MCF 10A (cell line): ENCODE data around the gene SLC41A3. TPM values are rescaled to one million over a fixed set of nuclear protein-coding genes. Genes with fewer than 3 reads are reported as not detected.
"Not testable (repeated sequence)": the region's sequence is repeated elsewhere in the genome, so short reads cannot be mapped to it uniquely, and the experiment has no call there.

ENCODE experiments used
- BruUV-seq: library from RNA; stranded (reverse); fragments of 400-500 nt; replicated peaks from 2 replicates; lab custom pipeline; 2021; lab: Mats Ljungman, UMichigan
- CTCF ChIA-PET: fragments of 300-600 bp; sonication (Branson Sonifier 250); formaldehyde crosslinking; extraction: SDS; loops from one replicate; lab custom pipeline; 2021; ENCODE audit warnings: antibody characterized with exemption, inconsistent platforms; lab: Yijun Ruan, JAX
- POLR2A ChIA-PET: fragments of 300-600, 350-650 bp; sonication (Branson Sonifier 250); formaldehyde crosslinking; extraction: SDS; loops from one replicate; lab custom pipeline; 2020; ENCODE audit warnings: antibody characterized with exemption, inconsistent platforms; lab: Yijun Ruan, JAX
- DNase-seq: peaks from one replicate; pipeline ENCODE4 v3.0.0-alpha.2; 2018; ENCODE audit not compliant: unreplicated experiment
- H3K27ac Mint-ChIP-seq: one replicate; pipeline ENCODE4 v1.8.0; 2022; ENCODE audit warnings: mild to moderate bottlenecking, low read depth, mixed read lengths; ENCODE audit not compliant: unreplicated experiment
- H3K27me3 Mint-ChIP-seq: one replicate; pipeline ENCODE4 v1.8.0; 2022; ENCODE audit warnings: mixed read lengths; ENCODE audit not compliant: insufficient read depth, unreplicated experiment
- H3K36me3 Mint-ChIP-seq: one replicate; pipeline ENCODE4 v1.8.0; 2022; ENCODE audit warnings: mild to moderate bottlenecking, moderate library complexity, mixed read lengths; ENCODE audit not compliant: insufficient read depth, unreplicated experiment
- H3K4me1 Mint-ChIP-seq: one replicate; pipeline ENCODE4 v1.8.0; 2022; ENCODE audit warnings: mixed read lengths; ENCODE audit not compliant: insufficient read depth, unreplicated experiment
- H3K4me3 Mint-ChIP-seq: one replicate; pipeline ENCODE4 v1.8.0; 2022; ENCODE audit warnings: mild to moderate bottlenecking, moderate library complexity, mixed read lengths; ENCODE audit not compliant: unreplicated experiment
- H3K9me3 Mint-ChIP-seq: one replicate; pipeline ENCODE4 v1.8.0; 2022; ENCODE audit warnings: mixed read lengths; ENCODE audit not compliant: unreplicated experiment
- intact Hi-C: fragments of 100-400 bp; cut with micrococcal nuclease; formaldehyde crosslinking; loops from 2 replicates; pipeline ENCODE4 v1.14.1; 2022
- total RNA-seq: library from RNA; stranded (reverse); gene quantifications from 2 replicates; pipeline ENCODE4 v1.2.3, GENCODE V29; 2022
- TF ChIP-seq, protein P1 (sequence below): fragments of 200-600 bp; IDR thresholded peaks from one replicate; pipeline ENCODE4 v1.8.0; 2022; ENCODE audit warnings: antibody characterized with exemption, mild to moderate bottlenecking; ENCODE audit not compliant: unreplicated experiment

The SLC41A3 gene
- total RNA-seq, 1 experiment from 2014 or later, result 43.2 TPM

DNA sequence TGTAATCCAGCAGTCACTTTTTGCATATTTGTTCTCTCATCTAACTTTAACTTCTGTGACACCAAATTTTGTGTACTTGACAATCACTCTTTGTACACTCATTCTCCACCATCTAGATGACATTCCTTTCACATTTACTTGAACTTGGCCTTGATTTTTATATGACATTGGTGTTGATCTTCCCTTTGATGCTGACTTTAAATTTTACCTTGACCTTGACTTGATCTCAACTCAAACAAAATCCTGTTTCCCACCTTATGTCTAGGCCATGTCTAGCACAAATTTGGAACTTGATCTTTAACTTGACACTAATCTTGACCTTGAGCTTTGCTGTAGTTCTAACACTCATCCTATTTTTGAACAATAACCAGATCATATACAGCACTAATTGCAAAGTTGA, 81.7 kb downstream of the SLC41A3 start:
- POLR2A ChIA-PET, result no interaction called here
- Mint-ChIP-seq H3K9me3 (peaks cover 35% of the 10 kb centered on the region), H3K4me1 (peaks cover 5% of the 10 kb centered on the region), H3K27me3 (no peaks in the 10 kb centered on the region), H3K4me3 (no peak overlapping the region), H3K27ac (no peak overlapping the region), H3K36me3 (no peaks in the 10 kb centered on the region)
- intact Hi-C loops, result no loop called here
- BruUV-seq, result no TSS peak
- TF ChIP-seq, protein P1, sequence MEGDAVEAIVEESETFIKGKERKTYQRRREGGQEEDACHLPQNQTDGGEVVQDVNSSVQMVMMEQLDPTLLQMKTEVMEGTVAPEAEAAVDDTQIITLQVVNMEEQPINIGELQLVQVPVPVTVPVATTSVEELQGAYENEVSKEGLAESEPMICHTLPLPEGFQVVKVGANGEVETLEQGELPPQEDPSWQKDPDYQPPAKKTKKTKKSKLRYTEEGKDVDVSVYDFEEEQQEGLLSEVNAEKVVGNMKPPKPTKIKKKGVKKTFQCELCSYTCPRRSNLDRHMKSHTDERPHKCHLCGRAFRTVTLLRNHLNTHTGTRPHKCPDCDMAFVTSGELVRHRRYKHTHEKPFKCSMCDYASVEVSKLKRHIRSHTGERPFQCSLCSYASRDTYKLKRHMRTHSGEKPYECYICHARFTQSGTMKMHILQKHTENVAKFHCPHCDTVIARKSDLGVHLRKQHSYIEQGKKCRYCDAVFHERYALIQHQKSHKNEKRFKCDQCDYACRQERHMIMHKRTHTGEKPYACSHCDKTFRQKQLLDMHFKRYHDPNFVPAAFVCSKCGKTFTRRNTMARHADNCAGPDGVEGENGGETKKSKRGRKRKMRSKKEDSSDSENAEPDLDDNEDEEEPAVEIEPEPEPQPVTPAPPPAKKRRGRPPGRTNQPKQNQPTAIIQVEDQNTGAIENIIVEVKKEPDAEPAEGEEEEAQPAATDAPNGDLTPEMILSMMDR, result no peak
- CTCF ChIA-PET, result no interaction called here
- DNase-seq, result no peak

DNA sequence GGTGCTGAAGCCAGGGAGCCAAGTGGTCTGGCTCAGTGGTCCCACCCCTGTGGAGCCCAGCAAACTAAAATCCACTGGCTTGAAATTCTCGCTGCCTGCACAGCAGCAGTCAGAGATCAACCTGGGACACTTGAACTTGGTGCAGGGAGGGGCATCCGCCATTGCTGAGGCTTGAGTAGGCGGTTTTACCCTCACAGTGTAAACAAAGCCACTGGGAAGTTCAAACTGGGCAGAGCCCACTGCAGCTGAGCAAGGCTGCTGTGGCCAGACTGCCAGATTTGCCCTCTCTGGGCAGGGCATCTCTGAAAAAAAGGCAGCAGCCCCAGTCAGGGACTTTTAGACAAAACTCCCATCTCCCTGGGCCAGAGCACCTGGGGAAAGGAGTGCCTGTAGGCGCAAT, 87.2 kb downstream of the SLC41A3 start:
- BruUV-seq, POLR2A ChIA-PET, DNase-seq, H3K4me1 Mint-ChIP-seq, intact Hi-C loops, H3K36me3 Mint-ChIP-seq, H3K4me3 Mint-ChIP-seq, CTCF ChIA-PET, H3K27ac Mint-ChIP-seq, H3K27me3 Mint-ChIP-seq: not testable (repeated sequence)
- peaks cover 24% of the 10 kb centered on the region for H3K9me3 Mint-ChIP-seq

DNA sequence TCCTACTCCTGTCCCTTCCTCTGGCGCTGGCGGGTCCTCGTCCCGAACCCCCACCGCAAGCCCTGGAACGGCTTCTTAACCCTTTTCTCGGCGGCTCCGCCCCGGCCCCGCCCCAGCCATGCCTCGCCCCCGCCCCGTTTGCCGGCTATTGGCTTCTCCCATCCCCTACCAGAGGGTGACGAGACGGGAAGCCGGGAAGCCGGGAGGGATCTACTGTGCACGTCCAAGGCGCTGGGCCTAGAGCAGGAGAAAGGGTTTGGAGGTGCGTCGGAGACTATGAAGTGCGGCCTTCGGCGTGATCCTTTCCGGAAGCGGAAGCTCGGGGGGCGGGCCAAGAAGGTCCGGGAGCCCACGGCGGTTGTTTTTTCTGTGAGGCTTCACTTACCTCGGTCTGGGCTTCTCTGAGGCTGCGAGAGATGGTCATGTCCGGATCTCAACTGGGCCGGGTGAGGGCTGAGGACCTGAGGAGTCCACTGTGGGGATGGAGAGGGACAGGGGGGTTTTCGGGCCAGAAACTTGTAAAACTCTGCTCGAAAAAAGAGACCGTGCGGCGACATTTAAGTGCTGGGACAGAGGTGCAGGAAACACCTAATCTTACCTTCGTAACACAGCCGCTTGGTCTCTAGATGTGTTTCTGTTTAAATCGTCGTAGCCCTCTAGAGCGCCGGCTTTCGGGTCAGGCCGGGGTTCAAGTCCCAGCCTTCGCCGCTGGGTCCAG, 93.5 kb downstream of the SLC41A3 start:
- BruUV-seq, result no TSS peak

DNA sequence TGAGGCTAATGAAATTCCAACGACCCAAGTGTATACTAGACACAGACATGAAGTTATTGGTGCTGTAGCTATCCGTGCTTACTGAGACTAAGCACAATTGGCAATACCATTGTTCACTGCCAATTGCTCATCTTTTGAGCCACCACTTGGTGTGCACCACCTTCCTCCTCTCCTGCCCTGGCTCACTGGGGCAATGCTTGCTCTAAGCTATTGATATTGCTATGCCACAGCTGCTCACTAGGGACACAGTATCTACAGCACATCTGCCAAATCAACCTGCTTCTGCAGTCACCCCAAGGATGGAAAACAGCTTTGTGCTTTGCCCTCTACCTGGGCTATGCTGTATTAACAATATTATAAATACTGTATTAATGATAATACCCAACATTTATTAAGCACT, 99.0 kb downstream of the SLC41A3 start:
- H3K27me3 Mint-ChIP-seq, POLR2A ChIA-PET, BruUV-seq: not testable (repeated sequence)

More for the DNA sequence above, 93.5 kb downstream of the SLC41A3 start:
- Mint-ChIP-seq H3K36me3 (no peaks in the 10 kb centered on the region), H3K9me3 (no peaks in the 10 kb centered on the region), H3K4me1 (peaks cover 8% of the 10 kb centered on the region), H3K4me3 (peak overlapping the region; percentile 95), H3K27me3 (no peaks in the 10 kb centered on the region), H3K27ac (peak overlapping the region; percentile 95)
- ChIA-PET POLR2A (interaction anchor here (0.6 to 1.4 kb wide), 7 partner anchors 12 to 1497 kb away, joined by 3 to 5 read pairs (median 4); partner anchors contain the start of gene SLC41A3), CTCF (no interaction called here)
- TF ChIP-seq, protein P1, result no peak
- DNase-seq, result peak; percentile 92
- intact Hi-C loops, result loop anchor here (5.0 kb wide), 1 partner anchor 92 kb away; the partner anchor contains the start of gene SLC41A3

DNA sequence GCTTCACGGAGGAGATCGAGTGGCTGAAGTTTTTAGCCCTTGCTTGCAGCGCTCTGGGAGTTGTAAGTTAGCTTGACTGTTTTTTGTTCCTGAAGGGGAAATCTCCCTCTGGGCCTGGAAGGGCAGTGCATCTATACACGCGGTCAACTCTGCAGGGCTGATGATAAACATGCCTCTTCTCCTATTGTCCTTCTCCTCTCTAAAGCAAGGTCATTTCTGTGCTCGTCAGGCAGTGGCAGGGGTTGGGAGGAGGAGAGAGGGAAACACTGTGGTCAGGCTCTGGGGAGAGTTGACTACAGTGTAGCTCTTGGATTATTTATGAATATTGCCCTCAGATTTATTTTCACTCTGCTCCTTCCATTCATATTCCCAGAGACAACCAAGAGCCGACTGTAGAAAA, 106.8 kb downstream of the SLC41A3 start:
- CTCF ChIA-PET, H3K36me3 Mint-ChIP-seq, H3K27ac Mint-ChIP-seq, intact Hi-C loops, H3K9me3 Mint-ChIP-seq, H3K4me3 Mint-ChIP-seq, DNase-seq, H3K27me3 Mint-ChIP-seq, BruUV-seq: not testable (repeated sequence)
- peaks cover 27% of the 10 kb centered on the region for H3K4me1 Mint-ChIP-seq
- POLR2A ChIA-PET, result interaction anchor here (0.7 kb wide), 1 partner anchor 1235 kb away, joined by 3 read pairs; no protein-coding TSS in a partner anchor

More for the DNA sequence above, 99.0 kb downstream of the SLC41A3 start:
- H3K36me3 Mint-ChIP-seq, H3K4me1 Mint-ChIP-seq, H3K4me3 Mint-ChIP-seq, DNase-seq, H3K9me3 Mint-ChIP-seq, H3K27ac Mint-ChIP-seq, intact Hi-C loops: not testable (repeated sequence)
- CTCF ChIA-PET, result interaction anchor here (0.6 kb wide), 1 partner anchor 562 kb away, joined by 5 read pairs; no protein-coding TSS in a partner anchor

DNA sequence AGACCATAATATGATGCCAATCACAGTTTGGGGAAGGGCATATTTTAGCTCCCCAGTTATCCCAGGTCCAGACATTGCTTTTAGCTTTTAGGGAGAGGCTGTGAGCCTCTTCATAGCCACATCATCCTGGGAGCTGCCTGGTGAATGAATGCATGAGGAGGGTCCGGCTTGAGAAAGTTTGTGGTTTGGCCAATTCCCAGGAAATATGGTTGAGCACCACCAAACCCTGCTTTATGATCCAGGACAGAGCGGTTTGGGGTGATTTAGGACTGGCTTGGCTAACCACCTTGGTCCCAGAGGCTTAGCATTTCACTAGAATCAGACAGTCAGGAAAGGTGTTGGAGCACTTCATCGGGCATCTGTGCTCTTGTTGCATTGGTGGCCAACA, 107.9 kb downstream of the SLC41A3 start:
- POLR2A ChIA-PET, result interaction anchor here (0.6 kb wide), 1 partner anchor 94 kb away, joined by 4 read pairs; no protein-coding TSS in a partner anchor
- H3K4me3 Mint-ChIP-seq, H3K9me3 Mint-ChIP-seq, CTCF ChIA-PET, H3K27me3 Mint-ChIP-seq, intact Hi-C loops, H3K36me3 Mint-ChIP-seq, H3K27ac Mint-ChIP-seq, BruUV-seq: not testable (repeated sequence)
- peak; percentile 26 for DNase-seq
- H3K4me1 Mint-ChIP-seq, result peaks cover 27% of the 10 kb centered on the region

DNA sequence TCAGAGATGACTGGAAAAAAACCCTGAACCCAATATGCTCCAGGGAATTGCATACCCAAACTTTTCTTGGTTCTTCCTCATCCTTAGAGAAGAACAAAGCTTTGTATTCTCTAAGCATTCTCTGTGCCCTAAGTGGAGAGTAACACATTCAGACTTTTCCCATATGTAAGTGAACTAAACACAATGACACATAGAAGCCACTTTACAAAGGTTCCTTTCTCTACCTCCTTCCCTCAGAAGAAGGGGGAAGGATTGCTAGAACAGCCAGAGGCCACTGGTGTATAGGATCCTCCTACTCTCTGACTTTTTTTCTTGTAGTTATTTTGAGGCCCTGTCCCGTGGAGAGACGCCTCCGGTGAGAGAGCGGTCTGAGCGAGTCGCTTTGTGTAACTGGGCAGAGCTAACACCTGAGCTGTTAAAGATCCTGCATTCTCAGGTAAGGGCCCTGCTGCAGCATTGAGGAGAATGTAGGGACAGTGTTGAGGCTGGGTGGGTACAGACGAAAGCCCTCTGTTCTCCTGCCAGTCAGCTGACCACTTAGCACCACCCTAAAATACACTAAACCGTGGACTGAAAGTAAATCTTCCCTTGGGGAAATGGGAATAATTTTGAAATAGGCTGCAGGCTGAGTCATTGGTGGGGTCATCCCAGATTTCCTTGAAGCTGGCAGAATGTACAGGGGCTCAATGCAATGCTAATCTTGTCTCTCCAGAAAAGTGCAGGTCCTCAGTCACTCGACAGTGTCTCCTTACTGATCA, 108.5 kb downstream of the SLC41A3 start:
- H3K4me3 Mint-ChIP-seq, CTCF ChIA-PET, intact Hi-C loops, H3K27me3 Mint-ChIP-seq, H3K9me3 Mint-ChIP-seq, H3K36me3 Mint-ChIP-seq, H3K27ac Mint-ChIP-seq, BruUV-seq: not testable (repeated sequence)
- peak; percentile 36 for DNase-seq
- peaks cover 27% of the 10 kb centered on the region for H3K4me1 Mint-ChIP-seq
- POLR2A ChIA-PET, result interaction anchor here (0.6 kb wide), 1 partner anchor 95 kb away, joined by 4 read pairs; no protein-coding TSS in a partner anchor
